MCF 10A (cell line): Measurements from ENCODE around the gene BRI3BP. TPM values are rescaled to one million over a fixed set of nuclear protein-coding genes. Genes with fewer than 3 reads are reported as not detected.

Source experiments
- BruUV-seq: library from RNA; stranded (reverse); fragments of 400-500 nt; replicated peaks from 2 replicates; lab custom pipeline; 2021; lab: Mats Ljungman, UMichigan
- CTCF ChIA-PET: fragments of 300-600 bp; sonication (Branson Sonifier 250); formaldehyde crosslinking; extraction: SDS; loops from one replicate; lab custom pipeline; 2021; ENCODE audit warnings: antibody characterized with exemption, inconsistent platforms; lab: Yijun Ruan, JAX
- POLR2A ChIA-PET: fragments of 300-600, 350-650 bp; sonication (Branson Sonifier 250); formaldehyde crosslinking; extraction: SDS; loops from one replicate; lab custom pipeline; 2020; ENCODE audit warnings: antibody characterized with exemption, inconsistent platforms; lab: Yijun Ruan, JAX
- DNase-seq: peaks from one replicate; pipeline ENCODE4 v3.0.0-alpha.2; 2018; ENCODE audit not compliant: unreplicated experiment
- H3K27ac Mint-ChIP-seq: one replicate; pipeline ENCODE4 v1.8.0; 2022; ENCODE audit warnings: mild to moderate bottlenecking, low read depth, mixed read lengths; ENCODE audit not compliant: unreplicated experiment
- H3K27me3 Mint-ChIP-seq: one replicate; pipeline ENCODE4 v1.8.0; 2022; ENCODE audit warnings: mixed read lengths; ENCODE audit not compliant: insufficient read depth, unreplicated experiment
- H3K36me3 Mint-ChIP-seq: one replicate; pipeline ENCODE4 v1.8.0; 2022; ENCODE audit warnings: mild to moderate bottlenecking, moderate library complexity, mixed read lengths; ENCODE audit not compliant: insufficient read depth, unreplicated experiment
- H3K4me1 Mint-ChIP-seq: one replicate; pipeline ENCODE4 v1.8.0; 2022; ENCODE audit warnings: mixed read lengths; ENCODE audit not compliant: insufficient read depth, unreplicated experiment
- H3K4me3 Mint-ChIP-seq: one replicate; pipeline ENCODE4 v1.8.0; 2022; ENCODE audit warnings: mild to moderate bottlenecking, moderate library complexity, mixed read lengths; ENCODE audit not compliant: unreplicated experiment
- H3K9me3 Mint-ChIP-seq: one replicate; pipeline ENCODE4 v1.8.0; 2022; ENCODE audit warnings: mixed read lengths; ENCODE audit not compliant: unreplicated experiment
- CTCF ChIP-seq: fragments of 200-600 bp; IDR thresholded peaks from one replicate; pipeline ENCODE4 v1.8.0; 2022; ENCODE audit warnings: antibody characterized with exemption, mild to moderate bottlenecking; ENCODE audit not compliant: unreplicated experiment
- intact Hi-C: fragments of 100-400 bp; cut with micrococcal nuclease; formaldehyde crosslinking; loops from 2 replicates; pipeline ENCODE4 v1.14.1; 2022
- total RNA-seq: library from RNA; stranded (reverse); gene quantifications from 2 replicates; pipeline ENCODE4 v1.2.3, GENCODE V29; 2022

The BRI3BP gene
- total RNA-seq, 1 experiment from 2014 or later: 11.9 TPM

- intact Hi-C loops: no loop called here
- no peaks in the 10 kb centered on the region for H3K27me3 Mint-ChIP-seq
- ChIA-PET CTCF (interaction anchor here (0.5 to 0.6 kb wide), 2 partner anchors 15 to 272 kb away, joined by 3 read pairs; no protein-coding TSS in a partner anchor), POLR2A (interaction anchor here (0.6 kb wide), 1 partner anchor 40 kb away, joined by 3 read pairs; no protein-coding TSS in a partner anchor)
- no TSS peak for BruUV-seq
- no peak for TF ChIP-seq CTCF
- no peak for DNase-seq
- peaks cover 57% of the 10 kb centered on the region for H3K36me3 Mint-ChIP-seq
- H3K9me3 Mint-ChIP-seq: no peaks in the 10 kb centered on the region
- H3K4me3 Mint-ChIP-seq: no peak overlapping the region
- no peaks in the 10 kb centered on the region for H3K4me1 Mint-ChIP-seq
- H3K27ac Mint-ChIP-seq: no peak overlapping the region
Measured at GRCh38 chr12:124956571-124956970, 36.9 kb upstream of the BRI3BP start.

DNA sequence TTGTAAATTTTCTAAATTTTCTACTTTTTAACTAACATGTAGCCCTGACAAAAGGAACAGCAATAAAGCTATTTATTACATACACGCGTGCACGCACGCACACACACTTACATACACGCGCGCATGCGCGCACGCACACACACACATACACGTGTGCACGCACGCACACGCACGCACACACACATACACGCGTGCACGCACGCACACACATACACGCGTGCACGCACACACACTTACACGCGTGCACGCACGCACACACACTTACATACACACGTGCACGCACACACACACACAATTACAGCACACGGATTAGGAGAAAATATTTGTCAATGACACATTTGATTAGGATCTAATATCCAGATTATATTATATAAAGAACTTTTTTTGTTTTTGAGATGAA lies 32.4 kb upstream of the BRI3BP start:
- Mint-ChIP-seq H3K27ac (no peak overlapping the region), H3K27me3 (no peaks in the 10 kb centered on the region), H3K9me3 (no peaks in the 10 kb centered on the region), H3K4me1 (no peaks in the 10 kb centered on the region), H3K4me3 (no peak overlapping the region), H3K36me3 (peaks cover 76% of the 10 kb centered on the region)
- no TSS peak for BruUV-seq
- TF ChIP-seq CTCF: no peak
- ChIA-PET POLR2A (no interaction called here), CTCF (interaction anchor here (0.6 kb wide), 1 partner anchor 137 kb away, joined by 3 read pairs; no protein-coding TSS in a partner anchor)
- intact Hi-C loops: no loop called here
- no peak for DNase-seq

DNA sequence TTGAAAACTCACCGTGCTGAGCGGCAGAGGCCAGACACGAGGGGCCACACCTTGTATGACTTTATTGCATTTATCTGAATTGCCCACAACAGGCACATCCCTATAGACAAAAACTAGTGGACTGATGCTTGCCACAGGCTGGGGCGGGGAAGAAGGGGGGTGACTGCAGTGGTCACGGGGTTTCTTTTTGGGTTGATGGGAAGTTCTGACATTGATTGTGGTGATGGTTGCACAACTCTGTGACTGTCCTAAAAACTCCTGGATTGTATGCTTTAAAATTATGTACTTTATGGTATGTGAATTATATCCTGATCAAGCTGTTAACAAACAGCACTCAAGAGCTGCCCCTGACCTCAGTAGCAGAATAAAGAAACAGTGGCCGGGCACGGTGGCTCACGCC lies 30.2 kb upstream of the BRI3BP start:
- H3K9me3 Mint-ChIP-seq: no peaks in the 10 kb centered on the region
- POLR2A ChIA-PET: interaction anchor here (0.6 kb wide), 1 partner anchor 110 kb away, joined by 4 read pairs; no protein-coding TSS in a partner anchor
- intact Hi-C loops: no loop called here
- H3K36me3 Mint-ChIP-seq: peaks cover 80% of the 10 kb centered on the region
- H3K4me1 Mint-ChIP-seq: no peaks in the 10 kb centered on the region
- no peaks in the 10 kb centered on the region for H3K27me3 Mint-ChIP-seq
- DNase-seq: no peak
- H3K4me3 Mint-ChIP-seq: no peak overlapping the region
- H3K27ac Mint-ChIP-seq: no peak overlapping the region
- no TSS peak for BruUV-seq
- CTCF ChIA-PET: interaction anchor here (0.5 to 0.7 kb wide), 3 partner anchors 228 to 708 kb away, joined by 3 read pairs; no protein-coding TSS in a partner anchor
- no peak for TF ChIP-seq CTCF

GRCh38 chr12:124964251-124964650 lies 29.2 kb upstream of the BRI3BP start:
- CTCF ChIA-PET: no interaction called here
- Mint-ChIP-seq H3K4me3 (no peak overlapping the region), H3K27me3 (no peaks in the 10 kb centered on the region), H3K36me3 (peaks cover 81% of the 10 kb centered on the region), H3K27ac (no peak overlapping the region), H3K9me3 (no peaks in the 10 kb centered on the region), H3K4me1 (no peaks in the 10 kb centered on the region)
- BruUV-seq: no TSS peak
- no peak for TF ChIP-seq CTCF
- POLR2A ChIA-PET: interaction anchor here (0.7 kb wide), 1 partner anchor 125 kb away, joined by 3 read pairs; no protein-coding TSS in a partner anchor
- DNase-seq: no peak
- intact Hi-C loops: no loop called here
